ENCODE measurements around the gene CILP2. TPM values are rescaled to one million over a fixed set of nuclear protein-coding genes. Genes with fewer than 3 reads are reported as not detected.

The CILP2 gene
- total and polyA plus RNA-seq, 8 donors: under 0.01 to 1.4 (median 0.39) TPM; not detected in 4

GRCh38 chr19:19490214-19490968, 47.7 kb upstream of the CILP2 start:
- WGBS, 5 donors: 24 to 28% (median 25%) methylated on average over 20 of the region's 20 CpGs
- Histone ChIP-seq H3K4me3 (no peak overlapping the region), H3K27ac (peak overlapping the region; percentile 53 to 83 (median 74)), H3K4me1 (peaks cover 39 to 49% (median 42%) of the 10 kb centered on the region in 4 donors), H3K9me3 (no peaks in the 10 kb centered on the region), H3K36me3 (peaks cover 14 to 58% (median 46%) of the 10 kb centered on the region in 4 donors), H3K27me3 (no peaks in the 10 kb centered on the region)
- peak; percentile 79 to 95 for DNase-seq
- intact Hi-C loops (cut with DNase I; ENCODE audit: low total_unique reads): no loop called here
- peak in 5 of 7 experiments; percentile 77 to 88 (median 84) for TF ChIP-seq CTCF (IDR thresholded peaks at IDR 0.05)
- no peak for TF ChIP-seq EP300 (IDR thresholded peaks at IDR 0.05)
- peak in 1 of 3 donors; percentile 46 for TF ChIP-seq POLR2AphosphoS5 (IDR thresholded peaks at IDR 0.05)

- H3K36me3 ChIP-seq: peaks cover 24 to 64% (median 52%) of the 10 kb centered on the region in 4 donors
Measured at GRCh38 chr19:19491321-19492025, 46.6 kb upstream of the CILP2 start.

GRCh38 chr19:19492026-19492610, 45.9 kb upstream of the CILP2 start:
- TF ChIP-seq POLR2AphosphoS5 (IDR thresholded peaks at IDR 0.05) (no peak), POLR2A (IDR thresholded peaks at IDR 0.05) (no peak), CTCF (IDR thresholded peaks at IDR 0.05) (no peak), EP300 (IDR thresholded peaks at IDR 0.05) (no peak)
- Histone ChIP-seq H3K36me3 (peaks cover 29 to 64% (median 58%) of the 10 kb centered on the region in 4 donors), H3K27me3 (no peaks in the 10 kb centered on the region), H3K27ac (no peak overlapping the region), H3K4me3 (no peak overlapping the region), H3K9me3 (no peaks in the 10 kb centered on the region), H3K4me1 (peaks cover 32 to 37% (median 36%) of the 10 kb centered on the region in 4 donors)
- intact Hi-C loops (cut with DNase I; ENCODE audit: low total_unique reads): no loop called here
- 86 to 94% (median 88%) methylated on average over 13 to 21 of the region's 21 CpGs for whole genome bisulfite sequencing, 5 donors
- no peak for DNase-seq

More at GRCh38 chr19:19491321-19492025, 46.6 kb upstream of the CILP2 start:
- Histone ChIP-seq H3K9me3 (no peaks in the 10 kb centered on the region), H3K27ac (no peak overlapping the region), H3K27me3 (no peaks in the 10 kb centered on the region), H3K4me3 (no peak overlapping the region), H3K4me1 (peaks cover 38 to 44% (median 39%) of the 10 kb centered on the region in 4 donors)
- intact Hi-C loops (cut with DNase I; ENCODE audit: low total_unique reads): no loop called here
- TF ChIP-seq POLR2A (IDR thresholded peaks at IDR 0.05) (no peak), POLR2AphosphoS5 (IDR thresholded peaks at IDR 0.05) (no peak), EP300 (IDR thresholded peaks at IDR 0.05) (no peak), CTCF (IDR thresholded peaks at IDR 0.05) (no peak)
- no peak for DNase-seq
- WGBS, 5 donors: 81 to 89% (median 85%) methylated on average over 11 to 15 of the region's 15 CpGs

- no peak for DNase-seq
- TF ChIP-seq POLR2A (IDR thresholded peaks at IDR 0.05) (no peak), EP300 (IDR thresholded peaks at IDR 0.05) (no peak), POLR2AphosphoS5 (IDR thresholded peaks at IDR 0.05) (no peak), CTCF (IDR thresholded peaks at IDR 0.05) (no peak)
- intact Hi-C loops (cut with DNase I; ENCODE audit: low total_unique reads): no loop called here
Measured at GRCh38 chr19:19493841-19494546, 44.1 kb upstream of the CILP2 start.

More at GRCh38 chr19:19493841-19494546, 44.1 kb upstream of the CILP2 start:
- Histone ChIP-seq H3K27me3 (no peaks in the 10 kb centered on the region), H3K4me1 (peaks cover 13 to 19% (median 18%) of the 10 kb centered on the region in 4 donors), H3K36me3 (peaks cover 42 to 82% (median 77%) of the 10 kb centered on the region in 4 donors), H3K27ac (no peak overlapping the region), H3K9me3 (no peaks in the 10 kb centered on the region), H3K4me3 (no peak overlapping the region)
- 82 to 89% (median 87%) methylated on average over 12 to 15 of the region's 15 CpGs for WGBS, 5 donors

Data from stomach (tissue), 9 donors.